GM18511 (cell line): ENCODE results near the gene FAM20C.

Experiments used
- ATAC-seq: cut with Tn5 transposase; IDR thresholded peaks from one replicate; pipeline ENCODE4 v1.9.1; 2021; ENCODE audit warnings: mild to moderate bottlenecking, moderate library complexity; ENCODE audit not compliant: unreplicated experiment

The FAM20C gene

GRCh38 chr7:191981-192649 is at the start of gene FAM20C:
Gene FAM20C (plus strand): TSS chr7:192571. CDS start chr7:193200, 629 bp downstream.
- no peak for ATAC-seq

DNA sequence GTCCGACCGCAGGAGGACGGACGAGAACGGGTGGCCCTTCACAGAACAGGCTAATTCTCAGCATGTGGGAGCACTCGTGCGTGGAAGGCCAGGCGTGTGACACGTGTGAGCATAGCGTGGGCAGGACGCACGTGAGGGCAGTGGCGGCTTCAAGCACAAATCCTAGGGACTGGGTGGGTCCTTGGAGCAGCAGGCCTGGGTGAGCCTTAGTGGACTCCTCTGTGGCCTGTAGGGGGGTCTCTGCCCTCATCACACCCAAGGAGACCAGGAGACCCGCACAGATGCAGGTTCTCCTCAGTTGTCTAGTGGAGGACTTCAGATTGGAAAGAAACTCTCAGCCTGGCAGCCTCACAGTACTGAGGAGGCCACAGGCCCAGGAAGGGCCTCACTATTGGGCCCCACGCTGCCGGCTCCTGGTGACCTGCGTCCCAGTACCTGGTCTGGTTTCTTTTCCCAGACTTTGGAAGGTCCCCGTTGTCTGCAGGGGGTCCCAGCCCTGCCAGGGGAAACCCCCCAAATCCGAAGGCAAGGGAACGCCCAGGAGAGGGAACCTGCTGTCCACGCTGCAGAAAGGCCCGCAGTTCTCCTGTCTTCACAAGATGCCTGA is 49.1 kb upstream of the FAM20C start:
- no peak for ATAC-seq

- peak; percentile 73 for ATAC-seq
These were observed 48.4 kb upstream of the FAM20C start for GRCh38 chr7:143811-144453.

DNA sequence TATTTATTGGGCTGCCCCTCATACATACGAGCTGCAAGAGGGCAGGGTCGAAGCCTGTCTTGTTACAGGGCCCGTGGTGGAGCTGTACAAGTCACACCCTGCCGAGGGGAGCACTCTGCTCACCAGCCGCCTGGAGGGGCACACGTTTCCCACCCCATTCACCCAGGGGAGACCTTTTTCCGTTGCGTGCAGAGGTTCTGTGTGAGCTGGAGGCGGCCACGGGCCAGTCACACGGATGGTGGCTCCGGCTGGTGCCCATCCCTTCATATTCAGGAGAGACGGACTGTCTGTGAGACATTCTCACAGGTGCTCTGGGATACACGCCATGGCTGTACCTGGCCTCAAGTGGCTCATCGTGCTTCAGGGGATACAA is 47.9 kb upstream of the FAM20C start:
- ATAC-seq, result no peak

- ATAC-seq, result no peak
These were observed 46.5 kb upstream of the FAM20C start for GRCh38 chr7:145863-146262.

GRCh38 chr7:148543-148931 is 43.8 kb upstream of the FAM20C start:
- no peak for ATAC-seq

- peak; percentile 98 for ATAC-seq
These were observed 43.2 kb upstream of the FAM20C start for GRCh38 chr7:148932-149790.

GRCh38 chr7:149791-150636 is 42.4 kb upstream of the FAM20C start:
- ATAC-seq, result peak; percentile 17

- ATAC-seq, result no peak
These were observed 41.6 kb upstream of the FAM20C start for GRCh38 chr7:150811-151221.

DNA sequence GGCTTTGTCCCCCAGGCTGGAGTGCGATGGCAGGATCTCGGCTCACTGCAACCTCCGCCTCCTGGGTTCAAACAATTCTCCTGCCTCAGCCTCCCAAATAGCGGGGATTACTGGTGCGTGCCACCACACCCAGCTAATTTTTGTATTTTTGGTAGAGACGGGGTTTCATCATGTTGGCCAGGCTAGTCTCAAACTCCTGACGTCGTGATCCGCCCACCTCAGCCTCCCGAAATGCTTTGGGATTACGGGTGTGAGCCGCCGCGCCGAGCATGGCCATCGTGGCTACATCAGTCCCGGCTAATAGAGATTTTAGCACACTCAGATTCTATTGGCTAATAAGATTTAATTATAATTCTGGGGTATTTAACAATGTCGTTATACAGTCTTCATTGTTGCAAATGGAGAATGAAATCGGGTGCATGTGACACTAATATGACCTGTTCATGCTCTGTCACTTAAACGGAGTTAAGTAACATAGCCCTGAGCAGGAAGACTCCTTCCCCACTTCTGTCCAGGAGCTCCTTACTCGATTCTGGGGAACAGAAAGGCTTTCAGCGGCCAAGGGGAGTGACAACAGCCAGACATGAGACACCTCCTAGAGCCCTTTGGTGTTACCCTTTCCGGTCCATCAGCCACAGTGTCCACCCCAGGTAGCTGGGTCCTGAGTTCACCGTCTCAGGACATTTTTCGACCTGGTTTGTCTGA is 40.9 kb upstream of the FAM20C start:
- ATAC-seq, result no peak

DNA sequence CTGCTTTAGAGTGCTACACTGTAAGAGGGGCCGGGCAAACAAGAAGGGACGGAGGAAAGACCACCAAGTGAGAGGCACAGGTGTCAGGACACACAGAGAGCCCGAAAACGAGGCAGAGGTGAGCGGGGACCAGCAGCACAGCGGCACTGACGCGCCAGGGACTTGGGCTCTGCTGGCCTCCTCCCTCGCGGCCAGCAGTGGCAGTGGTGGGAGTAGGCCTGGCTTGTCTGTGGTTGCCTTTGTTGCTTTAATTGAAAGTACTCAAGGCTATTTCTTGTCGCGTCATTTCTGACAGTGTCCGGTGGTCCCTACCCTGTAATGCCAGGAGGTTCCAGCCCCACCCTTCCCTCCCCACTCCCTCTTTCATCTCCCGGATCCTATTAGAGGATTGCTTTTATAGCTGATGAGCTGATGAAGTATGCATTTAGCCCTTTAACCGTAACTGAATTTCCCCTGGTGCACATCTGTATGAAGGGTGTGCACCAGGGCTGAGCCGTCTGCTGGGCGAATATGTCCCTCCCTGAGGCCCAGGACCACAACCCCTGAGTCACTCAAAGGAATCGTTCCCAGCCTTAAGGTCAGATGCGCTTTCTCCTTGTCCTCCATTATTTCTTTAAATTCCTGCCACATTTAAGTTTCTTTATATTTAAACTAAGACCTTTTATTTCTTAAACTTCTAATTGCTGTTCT is 39.5 kb upstream of the FAM20C start:
- no peak for ATAC-seq

DNA sequence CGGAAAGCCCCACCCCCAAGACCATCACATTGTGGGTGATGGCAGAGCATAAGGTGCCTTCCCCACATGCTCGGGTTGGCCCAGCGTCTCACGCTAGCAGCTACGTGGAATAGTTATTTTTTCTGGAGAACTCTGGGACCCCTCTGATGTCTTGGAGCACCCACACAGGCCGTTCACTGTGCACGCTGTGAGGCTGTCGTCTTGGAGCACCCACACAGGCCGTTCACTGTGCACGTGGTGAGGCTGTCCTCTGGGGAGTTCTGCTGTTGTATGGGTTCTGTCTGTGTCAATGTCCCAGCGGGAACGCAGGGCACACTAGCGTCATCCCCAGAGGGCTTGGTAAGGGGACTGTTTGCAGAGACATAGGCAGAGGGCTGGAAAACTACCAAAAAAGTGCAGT is 38.8 kb upstream of the FAM20C start:
- no peak for ATAC-seq

DNA sequence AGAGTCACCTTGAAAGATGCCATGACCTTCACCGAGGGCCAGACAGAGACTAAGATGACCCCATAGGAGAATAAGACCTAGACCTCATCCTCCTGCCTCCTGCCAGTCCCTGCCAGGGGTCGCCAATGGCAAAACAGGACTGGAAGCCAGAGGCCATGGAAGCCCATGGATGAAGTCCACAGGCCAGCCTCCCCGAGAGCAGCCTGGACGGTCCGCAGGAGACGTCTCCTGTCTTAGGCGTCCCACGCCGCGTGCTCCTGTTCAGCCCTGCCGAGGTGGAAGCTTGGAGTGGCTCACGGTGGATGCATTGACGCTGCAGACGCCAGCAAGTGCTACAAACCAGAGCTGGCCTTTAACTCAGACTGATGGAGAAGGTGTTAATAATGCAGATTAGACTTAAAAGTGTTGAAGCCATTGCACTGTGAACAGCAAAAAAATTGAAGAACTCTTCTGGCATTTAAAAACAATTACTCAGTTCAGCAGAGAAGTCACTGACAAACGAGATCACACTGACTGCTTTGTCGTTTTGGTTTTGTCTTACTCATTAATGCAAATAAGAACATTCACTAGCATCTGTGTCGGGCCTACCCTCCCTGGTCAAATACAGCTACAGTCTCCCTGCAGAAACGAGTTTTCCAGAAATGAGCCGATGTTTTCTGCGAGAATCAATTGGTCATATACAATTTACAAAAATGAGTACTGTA is 38.1 kb upstream of the FAM20C start:
- no peak for ATAC-seq

DNA sequence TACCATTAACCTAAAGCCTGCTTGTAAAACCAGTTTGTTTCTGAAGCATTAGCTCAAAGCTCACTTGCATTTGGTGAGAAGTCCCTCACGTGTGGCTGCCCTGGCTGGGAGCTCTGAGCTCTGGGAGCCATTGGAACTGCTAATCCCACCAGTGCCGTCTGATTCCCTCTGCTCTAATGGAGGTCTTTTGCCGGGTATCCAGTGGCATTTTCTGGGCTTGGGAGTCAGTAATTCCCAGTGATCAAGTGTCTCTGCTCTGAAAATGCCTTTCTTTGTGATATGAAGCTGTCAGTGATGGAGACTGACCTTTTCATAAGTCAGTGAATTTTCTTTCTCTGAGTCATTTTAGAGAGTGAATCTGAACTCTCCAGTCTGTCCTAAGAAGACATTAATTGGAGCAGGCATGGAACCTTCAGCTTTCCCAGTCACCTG is 36.9 kb upstream of the FAM20C start:
- ATAC-seq, result no peak

GRCh38 chr7:156111-157007 is 36.0 kb upstream of the FAM20C start:
- no peak for ATAC-seq

GRCh38 chr7:157008-157310 is 35.4 kb upstream of the FAM20C start:
- ATAC-seq, result no peak

DNA sequence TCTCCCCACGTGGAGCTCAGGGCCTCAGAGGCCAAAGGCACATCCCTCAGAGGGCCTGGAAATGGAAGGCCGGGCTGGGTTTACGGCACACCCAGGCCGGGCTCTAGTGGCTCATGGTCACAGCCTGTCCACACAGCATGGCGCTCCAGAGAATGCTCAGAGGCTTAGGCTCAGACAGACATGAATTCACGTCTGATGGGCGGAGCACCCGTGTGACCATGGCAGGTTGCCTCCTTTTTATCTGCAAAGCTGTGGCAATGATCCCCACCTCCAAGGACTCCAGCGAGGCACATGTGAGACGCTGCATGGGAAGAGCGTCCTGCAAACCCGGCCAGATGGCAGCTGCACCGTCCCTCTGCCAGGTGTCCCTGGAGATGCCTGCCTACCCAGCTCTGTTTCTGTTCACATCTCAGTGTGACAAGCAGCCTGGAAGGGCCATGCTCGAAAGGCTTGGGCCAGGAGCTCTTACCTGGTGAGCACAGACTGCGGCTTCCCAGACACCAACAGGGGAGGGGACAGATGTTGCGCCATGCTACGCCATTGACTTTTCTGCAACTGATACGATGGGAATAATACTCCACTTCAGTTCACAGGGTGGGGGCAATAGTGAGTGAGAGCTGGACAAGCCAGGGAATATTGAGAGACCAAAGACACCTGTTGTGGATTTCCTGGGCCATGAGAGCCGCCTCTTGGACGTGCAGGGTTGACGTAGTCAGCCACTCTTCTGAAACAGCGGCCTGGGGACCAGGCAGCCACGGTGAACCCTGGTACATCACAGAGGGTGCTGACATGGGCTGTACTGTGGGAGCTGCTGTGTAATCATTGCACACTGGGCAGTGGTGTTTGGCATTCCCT is 34.4 kb upstream of the FAM20C start:
- no peak for ATAC-seq
